GM10847 (cell line): ENCODE results near the gene AGBL4.

Source experiments
- POLR2A ChIP-seq: IDR thresholded peaks from 2 replicates; pipeline ENCODE4 v1.6.1; 2011; ENCODE audit not compliant: insufficient read length; ENCODE audit errors: extremely low read depth

Gene AGBL4

DNA sequence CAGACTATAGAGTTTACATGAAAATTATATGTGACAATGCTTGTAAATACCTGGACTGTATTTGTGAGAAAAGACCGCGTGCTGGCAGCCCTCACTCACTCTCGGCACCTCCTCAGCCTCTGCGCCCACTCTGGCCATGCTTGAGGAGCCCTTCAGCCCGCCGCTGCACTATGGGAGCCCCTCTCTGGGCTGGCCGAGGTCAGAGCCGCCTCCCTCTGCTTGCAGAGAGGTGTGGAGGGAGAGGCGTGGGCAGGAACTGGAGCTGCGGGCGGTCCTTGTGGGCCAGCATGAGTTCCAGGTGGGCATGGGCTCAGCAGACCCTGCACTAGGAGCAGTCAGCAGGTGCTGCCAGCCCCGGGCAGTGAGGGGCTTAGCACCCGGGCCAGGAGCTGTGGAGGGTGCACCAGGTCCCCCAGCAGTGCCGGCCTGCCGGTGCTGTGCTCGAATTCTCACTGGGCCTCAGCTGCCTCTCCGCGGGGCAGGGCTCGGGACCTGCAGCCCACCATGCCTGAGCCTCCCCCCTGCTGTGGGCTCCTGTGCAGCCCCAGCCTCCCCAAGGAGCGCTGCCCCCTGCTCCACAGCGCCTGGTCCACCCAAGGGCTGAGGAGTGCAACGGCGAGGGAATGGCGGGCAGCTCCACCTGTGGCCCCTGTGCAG lies 482.5 kb downstream of the AGBL4 start:
- TF ChIP-seq POLR2A: no peak

DNA sequence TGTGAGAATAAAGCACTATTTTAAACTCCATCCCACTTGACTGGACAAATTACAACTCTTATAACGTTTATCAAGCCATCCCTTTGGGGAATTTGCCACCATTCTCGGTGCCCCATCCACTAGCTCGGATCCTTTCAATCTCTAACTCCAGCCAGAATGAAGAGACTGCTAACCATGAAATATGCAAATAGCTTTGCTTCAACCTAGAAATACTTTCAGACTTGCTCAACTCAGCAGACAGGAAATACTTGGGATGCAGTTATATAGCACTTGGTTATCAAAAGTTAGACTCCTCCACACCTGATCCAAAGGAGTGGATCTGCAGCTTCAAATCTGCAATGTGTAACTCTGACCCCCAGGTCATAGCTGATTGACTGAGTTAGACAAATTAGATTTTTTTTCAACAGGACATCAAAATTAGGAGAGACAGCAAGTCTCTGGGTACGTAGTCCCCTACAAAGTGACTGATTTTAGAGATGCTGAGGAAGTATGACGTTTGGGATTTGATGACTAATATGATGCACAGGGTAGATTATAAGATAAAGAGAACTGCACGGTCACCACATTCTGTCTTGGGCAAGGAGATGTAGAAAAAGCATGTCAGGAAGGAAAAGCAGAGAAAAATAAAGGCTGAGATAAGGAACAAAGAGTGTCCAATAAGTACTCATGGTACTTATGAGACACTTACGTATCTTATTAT lies 496.0 kb downstream of the AGBL4 start:
- TF ChIP-seq POLR2A: no peak

DNA sequence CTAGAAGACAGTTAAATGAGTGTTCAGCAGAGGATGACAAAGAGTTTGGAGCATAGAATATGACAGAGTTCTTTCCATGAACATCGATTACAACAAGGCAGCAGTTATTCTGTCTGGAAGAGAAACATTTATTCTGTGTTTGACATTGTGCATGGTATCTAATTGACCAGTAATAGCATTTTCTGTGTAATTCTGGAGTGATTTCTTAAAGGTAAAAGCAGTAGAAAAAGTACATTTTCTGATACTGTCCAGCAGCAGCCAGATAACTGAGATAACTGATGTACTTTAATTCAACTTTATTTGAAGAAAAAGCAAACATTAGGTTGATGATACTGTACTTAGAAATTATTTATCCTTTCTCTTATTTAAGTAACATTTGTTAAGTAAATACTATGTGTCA lies 497.1 kb downstream of the AGBL4 start:
- no peak for TF ChIP-seq POLR2A

DNA sequence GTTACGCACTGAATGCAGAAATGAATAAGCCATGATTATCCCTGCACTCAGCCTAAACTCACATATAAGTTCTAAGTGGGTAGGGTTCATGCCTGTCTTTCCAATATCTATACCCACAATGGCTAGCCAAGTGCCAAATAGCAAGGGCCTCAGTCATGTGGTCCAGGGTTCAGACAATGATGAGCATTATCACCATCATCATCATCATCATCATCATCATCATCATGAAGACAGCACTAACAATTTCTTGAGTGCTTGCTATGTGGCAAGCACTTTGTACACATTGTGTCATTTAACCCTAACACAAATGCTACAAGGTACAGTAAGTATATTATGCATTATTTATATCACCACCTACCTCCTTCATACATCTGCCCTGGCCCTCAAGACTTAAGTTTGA lies 500.0 kb downstream of the AGBL4 start:
- no peak for TF ChIP-seq POLR2A

DNA sequence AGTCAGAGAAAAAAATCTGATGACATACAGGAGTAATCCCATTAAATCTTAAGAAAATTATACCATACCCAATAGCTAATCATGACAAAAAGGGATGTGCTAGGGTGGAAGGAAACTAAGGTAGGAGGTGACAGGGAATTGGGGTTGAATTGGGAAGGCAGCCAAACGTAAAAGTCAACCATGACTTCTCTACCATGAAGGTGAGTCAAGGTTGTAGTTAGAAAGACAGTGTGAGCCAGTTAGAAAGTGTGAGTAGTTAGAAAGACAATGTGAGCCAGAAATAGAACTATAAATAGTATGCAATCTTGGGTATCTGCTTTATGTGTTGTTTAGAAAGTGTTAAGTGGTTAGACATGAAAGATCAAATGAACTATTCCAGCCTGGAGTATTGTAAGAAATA lies 556.8 kb downstream of the AGBL4 start:
- no peak for TF ChIP-seq POLR2A

DNA sequence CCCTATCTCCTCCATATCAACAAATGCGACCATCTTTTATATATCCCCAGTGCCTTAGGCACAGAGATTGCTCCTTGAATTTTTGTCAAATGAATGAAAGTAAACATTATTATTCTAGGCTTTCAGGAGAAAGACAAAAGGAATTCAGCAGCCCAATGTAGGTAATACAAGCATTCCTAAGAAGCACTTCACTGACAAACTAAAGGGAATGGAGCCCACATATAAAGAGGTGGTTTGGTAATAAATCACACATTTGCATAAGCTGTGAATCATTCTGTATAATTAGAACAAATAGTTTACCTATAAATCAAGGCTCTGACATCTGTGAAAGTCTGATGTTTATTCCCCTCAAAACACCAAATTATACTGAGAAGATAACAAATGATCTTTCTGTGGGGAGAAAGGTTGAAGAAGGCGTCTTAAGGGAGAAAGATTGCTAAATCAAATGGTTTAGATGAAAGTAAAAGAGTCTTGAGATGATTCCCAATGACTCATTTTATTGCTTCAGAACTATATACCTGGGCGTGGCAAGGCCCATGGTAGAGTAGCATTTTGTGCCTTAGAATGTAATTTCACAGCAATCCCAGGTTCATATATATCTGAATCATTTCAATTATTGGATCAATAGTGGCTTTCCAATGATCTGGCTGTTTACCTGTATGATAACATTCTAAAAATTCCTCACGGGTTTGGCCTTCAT lies 558.1 kb downstream of the AGBL4 start:
- TF ChIP-seq POLR2A: no peak

DNA sequence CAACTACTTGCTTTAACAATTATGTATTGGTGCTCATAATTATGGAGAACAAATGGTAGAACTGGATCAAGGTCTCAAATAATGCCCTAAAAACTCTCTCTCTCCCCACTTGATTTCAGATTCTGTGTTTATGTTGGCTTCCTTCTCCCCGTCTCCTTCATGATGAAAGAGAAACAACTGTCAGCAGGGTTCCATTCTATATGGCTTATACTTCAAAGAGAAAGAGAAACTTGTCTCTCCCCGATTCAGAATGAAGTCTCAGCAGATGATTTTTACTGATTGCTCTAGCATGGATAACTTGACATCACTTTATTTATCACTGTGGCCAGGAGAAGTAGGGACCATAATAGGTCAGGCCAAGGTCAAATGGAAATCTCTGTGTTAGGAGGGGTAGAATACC lies 575.6 kb downstream of the AGBL4 start:
- TF ChIP-seq POLR2A: no peak

DNA sequence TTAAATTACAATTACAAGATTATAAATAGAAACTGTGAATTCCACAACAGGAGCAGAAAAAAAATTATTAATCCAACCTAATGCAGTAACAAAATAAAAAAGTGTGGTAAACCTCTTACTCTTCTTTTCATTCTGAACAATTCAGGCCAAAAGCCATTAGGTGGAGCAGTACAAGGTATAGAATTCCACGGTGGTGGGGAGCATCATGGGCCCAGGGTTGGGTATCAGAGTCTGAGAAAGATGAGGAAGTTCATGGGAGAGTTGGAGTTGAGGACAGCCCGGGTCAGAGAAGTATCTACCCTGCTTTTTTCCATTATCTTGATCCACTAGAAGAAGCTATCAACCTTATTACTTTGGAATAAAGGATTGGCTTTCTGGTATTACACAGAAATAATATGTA lies 586.9 kb downstream of the AGBL4 start:
- TF ChIP-seq POLR2A: no peak

DNA sequence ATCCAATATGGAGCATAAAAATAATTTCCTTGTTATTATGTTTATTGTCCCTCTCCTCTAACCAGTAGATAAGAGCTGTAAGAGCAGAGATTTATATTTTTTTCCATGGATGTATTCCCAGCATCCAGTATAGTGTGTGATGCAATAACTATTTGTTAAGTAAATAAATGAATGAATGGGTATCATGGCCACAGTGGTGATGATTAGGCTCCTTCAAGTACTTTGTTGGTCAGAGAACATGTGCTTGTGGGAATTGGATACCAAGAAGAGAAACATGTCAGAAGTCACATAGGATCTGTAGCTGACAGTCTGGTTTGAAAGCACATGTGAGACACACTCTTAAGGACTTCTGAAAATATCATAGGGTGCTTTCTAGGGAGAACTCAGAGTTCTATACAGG lies 588.5 kb downstream of the AGBL4 start:
- TF ChIP-seq POLR2A: no peak

DNA sequence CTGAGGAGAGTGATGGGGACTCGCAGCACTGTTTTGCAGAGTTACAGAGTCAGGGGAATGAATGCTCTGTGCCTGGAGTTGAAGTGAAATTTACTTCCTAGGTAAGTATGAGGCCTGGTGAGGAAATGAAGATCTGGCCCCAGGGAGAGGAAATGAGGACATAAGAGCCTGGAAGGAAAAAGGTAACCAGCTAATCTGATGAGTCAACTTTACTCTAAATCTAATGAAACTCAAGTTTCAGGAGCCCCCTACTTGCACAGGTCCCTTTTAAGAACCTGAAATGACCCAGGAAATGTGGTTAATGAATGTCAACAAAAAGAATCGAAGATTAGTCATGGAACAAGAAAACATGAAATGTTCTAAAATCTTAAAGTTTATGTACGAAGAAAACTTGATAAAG lies 599.0 kb downstream of the AGBL4 start:
- TF ChIP-seq POLR2A: no peak

DNA sequence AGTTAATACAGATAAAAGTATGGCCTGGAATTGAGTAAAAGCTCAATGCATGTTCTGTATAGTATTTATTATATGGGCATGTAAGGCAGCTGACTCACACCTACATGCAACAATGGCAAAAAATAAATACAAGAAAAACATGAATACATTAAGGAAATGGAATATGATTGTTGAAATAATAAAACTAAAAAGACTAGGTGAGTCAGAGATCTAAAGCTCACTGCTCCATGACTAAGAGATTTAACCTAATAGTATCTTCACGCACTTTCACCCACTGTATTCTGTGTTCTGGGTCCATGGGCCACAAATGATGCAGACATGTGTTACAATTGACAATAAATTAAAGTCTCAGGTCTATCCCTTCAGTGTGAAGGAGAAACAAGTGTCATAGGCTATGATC lies 607.0 kb downstream of the AGBL4 start:
- no peak for TF ChIP-seq POLR2A

DNA sequence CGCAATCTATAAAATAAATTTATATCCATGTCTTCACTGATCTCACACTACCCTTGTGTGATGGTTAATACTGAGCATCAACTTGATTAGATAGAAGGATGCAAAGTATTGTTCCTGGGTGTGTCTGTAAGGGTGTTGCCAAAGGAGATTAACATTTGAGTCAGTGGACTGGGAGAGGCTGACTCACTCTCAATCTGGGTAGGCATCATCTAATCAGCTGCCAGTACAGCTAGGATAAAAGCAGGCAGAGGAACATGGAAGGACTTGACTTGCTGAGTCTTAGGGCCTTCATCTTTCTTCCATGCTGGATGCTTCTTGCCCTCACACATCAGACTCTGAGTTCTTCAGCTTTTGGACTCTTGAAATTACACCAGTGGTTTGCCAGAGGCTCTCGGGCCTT lies 615.4 kb downstream of the AGBL4 start:
- no peak for TF ChIP-seq POLR2A

DNA sequence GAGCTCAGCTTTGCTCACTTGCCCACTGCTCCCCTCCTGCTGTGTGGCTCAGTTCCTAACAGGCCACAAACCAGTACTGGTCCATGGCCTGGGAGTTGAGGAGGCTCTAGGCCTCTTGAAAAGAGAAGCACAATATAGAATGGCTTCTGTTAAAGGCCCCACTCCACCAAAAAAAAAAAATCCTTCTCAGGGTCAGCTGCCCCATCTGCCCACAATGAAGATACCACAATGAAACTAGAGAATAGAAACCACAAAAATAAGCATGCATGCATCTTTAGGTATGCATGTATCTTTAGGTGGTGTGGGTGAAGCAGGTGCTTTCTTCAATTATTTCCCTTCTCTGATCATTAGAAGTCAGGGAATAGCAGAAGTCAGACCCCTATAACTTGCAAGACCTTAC lies 626.7 kb downstream of the AGBL4 start:
- TF ChIP-seq POLR2A: no peak

DNA sequence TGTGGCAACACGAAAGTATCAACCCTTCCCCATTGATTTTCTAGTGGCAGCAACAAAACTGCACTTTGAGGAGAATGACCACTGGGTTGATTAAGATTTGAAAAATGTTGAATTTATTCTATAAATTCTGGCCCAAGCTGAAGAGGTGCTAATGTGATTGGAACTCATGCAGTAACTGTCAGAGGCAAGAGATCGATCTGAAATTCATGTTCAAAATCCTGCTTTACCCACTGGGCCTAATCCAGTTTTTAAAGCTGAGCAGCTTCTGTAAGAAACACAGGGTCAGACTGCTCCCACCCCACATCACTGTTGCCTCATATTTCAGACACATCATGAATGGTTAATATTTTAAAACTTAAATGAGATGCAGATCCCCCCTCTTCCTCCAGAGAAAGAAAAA lies 629.6 kb downstream of the AGBL4 start:
- TF ChIP-seq POLR2A: no peak

DNA sequence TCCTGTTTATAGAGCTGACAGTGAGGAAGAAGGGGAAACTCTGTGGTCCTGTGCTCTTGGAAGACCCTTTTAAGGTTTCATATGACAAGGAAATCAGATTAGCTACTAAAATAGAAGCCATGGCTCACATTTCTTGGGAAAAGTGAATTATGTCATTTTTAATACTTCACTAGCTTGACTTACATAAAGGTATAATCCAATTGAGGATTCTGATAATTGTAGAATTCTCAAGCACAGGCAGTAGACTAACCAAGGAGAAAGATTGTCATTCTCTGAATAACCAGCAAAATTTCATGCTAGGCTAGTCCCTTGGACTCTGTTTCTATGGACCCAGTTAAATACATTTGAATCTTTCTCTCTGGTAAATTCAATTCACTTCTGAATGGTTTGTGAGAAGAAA lies 634.1 kb downstream of the AGBL4 start:
- TF ChIP-seq POLR2A: no peak

DNA sequence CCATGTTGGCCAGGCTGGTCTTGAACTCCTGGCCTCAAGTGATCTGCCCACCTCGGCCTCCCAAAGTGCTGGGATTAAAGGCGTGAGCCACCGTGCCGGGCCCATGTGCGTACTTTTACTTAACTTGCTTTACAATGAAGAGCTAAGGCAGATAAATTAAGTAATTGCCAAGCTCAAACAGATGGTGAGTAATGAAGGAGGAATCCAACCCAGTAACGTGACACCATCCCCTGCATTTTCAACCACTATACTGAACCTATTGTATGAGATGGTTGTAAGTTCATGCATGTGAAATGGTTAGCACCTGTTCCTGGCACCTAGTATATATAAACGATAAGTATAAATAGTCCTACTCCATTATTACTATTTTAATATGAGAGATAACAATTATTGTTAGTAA lies 659.1 kb downstream of the AGBL4 start:
- TF ChIP-seq POLR2A: no peak
